Measurements from ENCODE around the gene TAX1BP1. TPM values are rescaled to one million over a fixed set of nuclear protein-coding genes. Genes with fewer than 3 reads are reported as not detected.
A peak's percentile ranks its signal among the peaks of the same experiment; 100 is the strongest.

Gene TAX1BP1
- total RNA-seq, 1 donor from 2014 or later = 133 TPM

DNA sequence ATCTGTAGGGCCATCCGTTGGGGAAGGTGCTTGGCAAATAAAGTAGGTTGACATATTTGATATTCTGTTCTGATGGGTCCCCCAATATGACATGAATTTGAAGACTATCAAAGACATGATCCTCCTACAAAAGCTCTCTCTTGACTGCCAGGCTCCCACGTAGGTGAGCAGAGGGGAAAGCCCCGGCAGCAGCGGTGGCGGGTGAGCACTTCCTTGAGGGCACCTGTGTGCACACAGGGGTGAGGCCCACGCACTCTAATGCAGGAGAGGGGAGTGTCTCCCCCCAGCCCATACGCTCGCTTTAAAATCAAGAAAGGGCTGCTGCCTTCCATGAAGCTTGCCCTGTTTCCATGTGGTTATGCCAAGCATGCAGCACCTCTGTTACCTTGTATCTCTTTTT is 100.4 kb downstream of the TAX1BP1 start:
- Histone ChIP-seq H3K36me3 (ENCODE audit: insufficient read depth, low read length) (no peaks in the 10 kb centered on the region), H4K20me1 (ENCODE audit: insufficient read depth, low read length) (no peaks in the 10 kb centered on the region), H3K27me3 (ENCODE audit: insufficient read depth, low read length) (no peaks in the 10 kb centered on the region), H3K4me2 (ENCODE audit: low read length) (no peak overlapping the region), H2AFZ (ENCODE audit: low read depth, low read length) (no peak overlapping the region), H3K79me2 (ENCODE audit: insufficient read depth, low read length) (no peaks in the 10 kb centered on the region), H3K9me3 (ENCODE audit: insufficient read depth, low read depth, low read length) (no peaks in the 10 kb centered on the region), H3K4me1 (ENCODE audit: insufficient read depth, low read length) (no peaks in the 10 kb centered on the region), H3K27ac (ENCODE audit: low read depth, low read length) (no peak overlapping the region), H3K4me3 (ENCODE audit: insufficient read depth, low read depth, low read length) (no peak overlapping the region), H3K9ac (ENCODE audit: low read length) (no peak overlapping the region)
- no peaks in the 10 kb centered on the region for H3K9me3 Mint-ChIP-seq (ENCODE audit: unreplicated experiment)
- H3K36me3 Mint-ChIP-seq (ENCODE audit: low read depth, unreplicated experiment) = peaks cover 11% of the 10 kb centered on the region
- no peaks in the 10 kb centered on the region for H3K4me1 Mint-ChIP-seq (ENCODE audit: low read depth, unreplicated experiment)
- FAIRE-seq = no peak
- H3K27me3 Mint-ChIP-seq (ENCODE audit: low read depth, unreplicated experiment) = no peaks in the 10 kb centered on the region
- TF ChIP-seq EZH2 (IDR thresholded peaks at IDR 0.05; ENCODE audit: insufficient read depth, low read length) (no peak), CTCF (IDR thresholded peaks at IDR 0.05; ENCODE audit: insufficient read depth, low read depth, low read length) (no peak)
- no peak for DNase-seq (ENCODE audit: low read depth)
- H3K27ac Mint-ChIP-seq (ENCODE audit: unreplicated experiment) = no peak overlapping the region
- H3K4me3 Mint-ChIP-seq (ENCODE audit: unreplicated experiment) = no peak overlapping the region

- TF ChIP-seq EZH2 (IDR thresholded peaks at IDR 0.05; ENCODE audit: insufficient read depth, low read length) = no peak
- no peak for TF ChIP-seq CTCF (IDR thresholded peaks at IDR 0.05; ENCODE audit: insufficient read depth, low read depth, low read length)
- Histone ChIP-seq H3K4me2 (ENCODE audit: low read length) (no peak overlapping the region), H3K36me3 (ENCODE audit: insufficient read depth, low read length) (no peaks in the 10 kb centered on the region), H4K20me1 (ENCODE audit: insufficient read depth, low read length) (no peaks in the 10 kb centered on the region), H2AFZ (ENCODE audit: low read depth, low read length) (no peak overlapping the region), H3K27ac (ENCODE audit: low read depth, low read length) (no peak overlapping the region), H3K79me2 (ENCODE audit: insufficient read depth, low read length) (no peaks in the 10 kb centered on the region), H3K4me3 (ENCODE audit: insufficient read depth, low read depth, low read length) (no peak overlapping the region), H3K9ac (ENCODE audit: low read length) (no peak overlapping the region), H3K9me3 (ENCODE audit: insufficient read depth, low read depth, low read length) (no peaks in the 10 kb centered on the region), H3K4me1 (ENCODE audit: insufficient read depth, low read length) (no peaks in the 10 kb centered on the region), H3K27me3 (ENCODE audit: insufficient read depth, low read length) (no peaks in the 10 kb centered on the region)
- Mint-ChIP-seq H3K27me3 (ENCODE audit: low read depth, unreplicated experiment) (no peaks in the 10 kb centered on the region), H3K36me3 (ENCODE audit: low read depth, unreplicated experiment) (peaks cover 11% of the 10 kb centered on the region), H3K4me3 (ENCODE audit: unreplicated experiment) (no peak overlapping the region), H3K9me3 (ENCODE audit: unreplicated experiment) (no peaks in the 10 kb centered on the region), H3K27ac (ENCODE audit: unreplicated experiment) (no peak overlapping the region), H3K4me1 (ENCODE audit: low read depth, unreplicated experiment) (no peaks in the 10 kb centered on the region)
- DNase-seq (ENCODE audit: low read depth) = no peak
- FAIRE-seq = no peak
Measured at GRCh38 chr7:27840760-27841364, 100.9 kb downstream of the TAX1BP1 start.

DNA sequence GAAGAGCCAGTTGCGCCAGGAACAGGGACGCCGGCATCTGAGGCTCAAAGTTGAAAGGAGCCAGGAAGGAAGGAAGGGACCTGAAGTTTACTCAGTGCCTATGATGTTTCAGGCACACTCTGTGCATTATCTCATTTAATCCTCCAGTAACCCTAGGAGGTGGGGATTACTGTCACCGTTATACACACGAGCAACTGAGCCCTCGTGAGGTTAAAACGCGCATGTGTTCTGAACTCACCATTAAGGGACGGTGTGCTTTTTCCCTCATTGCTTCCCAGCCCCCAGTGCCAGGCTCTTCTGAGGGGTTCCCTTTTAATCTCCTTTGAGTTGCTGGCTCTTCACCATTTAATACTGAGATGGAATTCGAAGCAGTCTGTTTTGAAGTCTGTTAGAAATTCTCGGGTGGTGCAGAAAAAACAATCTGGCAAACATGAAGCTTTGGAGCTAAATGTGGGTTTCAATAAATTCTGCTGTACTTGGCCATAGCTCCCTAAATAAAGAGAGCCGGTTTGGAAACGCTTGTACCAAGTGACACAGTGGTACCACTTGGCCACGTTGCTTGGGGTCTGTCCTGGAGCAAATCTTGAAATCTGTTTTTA is 102.2 kb downstream of the TAX1BP1 start:
- no peaks in the 10 kb centered on the region for H3K27me3 Mint-ChIP-seq (ENCODE audit: low read depth, unreplicated experiment)

More for the DNA sequence above, 102.2 kb downstream of the TAX1BP1 start:
- peak overlapping the region; percentile 0 for H3K4me2 ChIP-seq (ENCODE audit: low read length)
- DNase-seq (ENCODE audit: low read depth) = no peak
- no peak for FAIRE-seq
- H3K4me1 Mint-ChIP-seq (ENCODE audit: low read depth, unreplicated experiment) = no peaks in the 10 kb centered on the region
- H3K36me3 Mint-ChIP-seq (ENCODE audit: low read depth, unreplicated experiment) = peaks cover 9% of the 10 kb centered on the region
- H3K27ac Mint-ChIP-seq (ENCODE audit: unreplicated experiment) = no peak overlapping the region
- no peaks in the 10 kb centered on the region for H3K36me3 ChIP-seq (ENCODE audit: insufficient read depth, low read length)
- no peak for TF ChIP-seq CTCF (IDR thresholded peaks at IDR 0.05; ENCODE audit: insufficient read depth, low read depth, low read length)
- no peak for TF ChIP-seq EZH2 (IDR thresholded peaks at IDR 0.05; ENCODE audit: insufficient read depth, low read length)
- H3K27me3 ChIP-seq (ENCODE audit: insufficient read depth, low read length) = no peaks in the 10 kb centered on the region
- no peaks in the 10 kb centered on the region for H4K20me1 ChIP-seq (ENCODE audit: insufficient read depth, low read length)
- H2AFZ ChIP-seq (ENCODE audit: low read depth, low read length) = no peak overlapping the region
- H3K9me3 Mint-ChIP-seq (ENCODE audit: unreplicated experiment) = no peaks in the 10 kb centered on the region
- H3K4me3 Mint-ChIP-seq (ENCODE audit: unreplicated experiment) = no peak overlapping the region
- H3K9ac ChIP-seq (ENCODE audit: low read length) = no peak overlapping the region
- H3K9me3 ChIP-seq (ENCODE audit: insufficient read depth, low read depth, low read length) = no peaks in the 10 kb centered on the region
- no peaks in the 10 kb centered on the region for H3K4me1 ChIP-seq (ENCODE audit: insufficient read depth, low read length)
- no peak overlapping the region for H3K4me3 ChIP-seq (ENCODE audit: insufficient read depth, low read depth, low read length)
- H3K79me2 ChIP-seq (ENCODE audit: insufficient read depth, low read length) = no peaks in the 10 kb centered on the region
- no peak overlapping the region for H3K27ac ChIP-seq (ENCODE audit: low read depth, low read length)
